BJ (cell line): ENCODE data around the gene UBR3. TPM values are rescaled to one million over a fixed set of nuclear protein-coding genes. Genes with fewer than 3 reads are reported as not detected.
"Not testable (repeated sequence)": the region's sequence is repeated elsewhere in the genome, so short reads cannot be mapped to it uniquely, and the experiment has no call there.

Experiments used
- CTCF ChIA-PET: fragments of 350-600 bp; formaldehyde crosslinking; extraction: SDS; loops from one replicate; lab custom pipeline; 2021; ENCODE audit warnings: antibody characterized with exemption, inconsistent platforms; lab: Yijun Ruan, JAX
- POLR2A ChIA-PET: fragments of 300-600 bp; sonication (Branson Sonifier 250); formaldehyde crosslinking; extraction: SDS; loops from one replicate; lab custom pipeline; 2021; ENCODE audit warnings: antibody characterized with exemption; lab: Charles Lee
- DNase-seq: peaks from one replicate; pipeline ENCODE4 v3.0.0-alpha.2; 2011; ENCODE audit warnings: low read depth
- H3K27me3 ChIP-seq: 2 replicates; pipeline ENCODE4 v1.6.0; 2011; ENCODE audit warnings: low read length; ENCODE audit not compliant: control insufficient read depth, insufficient read depth
- H3K36me3 ChIP-seq: 2 replicates; pipeline ENCODE4 v1.5.1; 2011; ENCODE audit warnings: low read length; ENCODE audit not compliant: control insufficient read depth, insufficient read depth
- H3K4me3 ChIP-seq: 2 replicates; pipeline ENCODE4 v1.5.1; 2011; ENCODE audit warnings: low read depth, mild to moderate bottlenecking, control low read depth, low read length
- CTCF ChIP-seq: IDR thresholded peaks from 2 replicates; pipeline ENCODE4 v1.5.1; 2011; ENCODE audit warnings: low read depth, mild to moderate bottlenecking, control low read depth, inconsistent platforms, low read length, moderate library complexity; ENCODE audit not compliant: insufficient read depth
- polyA plus RNA-seq: library from polyadenylated mRNA; depleted of rRNA; stranded (reverse); fragments of >200 nt; gene quantifications from 2 replicates; pipeline ENCODE4 v1.2.3, GENCODE V29; 2011

UBR3 gene
- polyA plus RNA-seq, 1 experiment: 7.5 TPM

- TF ChIP-seq CTCF: no peak
- POLR2A ChIA-PET: no interaction called here
- no peaks in the 10 kb centered on the region for H3K36me3 ChIP-seq
- CTCF ChIA-PET: interaction anchor here (1.2 kb wide), 1 partner anchor 90 kb away, joined by 3 read pairs; no protein-coding TSS in a partner anchor
- no peaks in the 10 kb centered on the region for H3K27me3 ChIP-seq
- no peak for DNase-seq
- no peak overlapping the region for H3K4me3 ChIP-seq
These were observed 11.7 kb downstream of the UBR3 start for GRCh38 chr2:169838743-169839489.

GRCh38 chr2:169839954-169840746 lies 12.9 kb downstream of the UBR3 start:
- no peaks in the 10 kb centered on the region for H3K27me3 ChIP-seq
- DNase-seq: no peak
- no peak overlapping the region for H3K4me3 ChIP-seq
- CTCF ChIA-PET: no interaction called here
- H3K36me3 ChIP-seq: no peaks in the 10 kb centered on the region
- POLR2A ChIA-PET: no interaction called here
- TF ChIP-seq CTCF: no peak

GRCh38 chr2:169840747-169841142 lies 13.5 kb downstream of the UBR3 start:
- Histone ChIP-seq H3K36me3 (no peaks in the 10 kb centered on the region), H3K4me3 (no peak overlapping the region), H3K27me3 (no peaks in the 10 kb centered on the region)
- no peak for TF ChIP-seq CTCF
- DNase-seq: no peak
- ChIA-PET POLR2A (no interaction called here), CTCF (no interaction called here)

- H3K27me3 ChIP-seq, POLR2A ChIA-PET, DNase-seq, H3K36me3 ChIP-seq, H3K4me3 ChIP-seq: not testable (repeated sequence)
- CTCF ChIA-PET: interaction anchor here (0.6 kb wide), 1 partner anchor 12 kb away, joined by 3 read pairs; no protein-coding TSS in a partner anchor
These were observed 14.4 kb downstream of the UBR3 start for GRCh38 chr2:169841625-169842024.

GRCh38 chr2:169845016-169845415 lies 17.8 kb downstream of the UBR3 start:
- no peak overlapping the region for H3K4me3 ChIP-seq
- TF ChIP-seq CTCF: no peak
- DNase-seq: no peak
- H3K27me3 ChIP-seq: no peaks in the 10 kb centered on the region
- H3K36me3 ChIP-seq: no peaks in the 10 kb centered on the region
- ChIA-PET POLR2A (no interaction called here), CTCF (no interaction called here)

- CTCF ChIA-PET, DNase-seq, H3K36me3 ChIP-seq, H3K27me3 ChIP-seq, H3K4me3 ChIP-seq: not testable (repeated sequence)
- POLR2A ChIA-PET: interaction anchor here (0.7 to 1.0 kb wide), 2 partner anchors 9 to 219 kb away, joined by 4 to 10 read pairs; no protein-coding TSS in a partner anchor
These were observed 21.9 kb downstream of the UBR3 start for GRCh38 chr2:169848959-169849693.
